ENCODE measurements around the gene MCTS1. TPM values are rescaled to one million over a fixed set of nuclear protein-coding genes. Genes with fewer than 3 reads are reported as not detected.

MCTS1 gene
- total RNA-seq, 6 experiments from 2014 or later, result 20.7 to 31.2 (median 25.5) TPM

GRCh38 chrX:120575379-120576114 lies 28.4 kb upstream of the MCTS1 start:
- Histone ChIP-seq H3K27me3 (no peaks in the 10 kb centered on the region), H3K27ac (no peak overlapping the region), H3K4me3 (no peak overlapping the region), H3K4me1 (no peaks in the 10 kb centered on the region), H3K36me3 (no peaks in the 10 kb centered on the region), H3K9me3 (no peaks in the 10 kb centered on the region)
- DNase-seq (no peak), ATAC-seq (no peak)
- no peak for TF ChIP-seq POLR2A (IDR thresholded peaks at IDR 0.05)
- TF ChIP-seq, protein P1, sequence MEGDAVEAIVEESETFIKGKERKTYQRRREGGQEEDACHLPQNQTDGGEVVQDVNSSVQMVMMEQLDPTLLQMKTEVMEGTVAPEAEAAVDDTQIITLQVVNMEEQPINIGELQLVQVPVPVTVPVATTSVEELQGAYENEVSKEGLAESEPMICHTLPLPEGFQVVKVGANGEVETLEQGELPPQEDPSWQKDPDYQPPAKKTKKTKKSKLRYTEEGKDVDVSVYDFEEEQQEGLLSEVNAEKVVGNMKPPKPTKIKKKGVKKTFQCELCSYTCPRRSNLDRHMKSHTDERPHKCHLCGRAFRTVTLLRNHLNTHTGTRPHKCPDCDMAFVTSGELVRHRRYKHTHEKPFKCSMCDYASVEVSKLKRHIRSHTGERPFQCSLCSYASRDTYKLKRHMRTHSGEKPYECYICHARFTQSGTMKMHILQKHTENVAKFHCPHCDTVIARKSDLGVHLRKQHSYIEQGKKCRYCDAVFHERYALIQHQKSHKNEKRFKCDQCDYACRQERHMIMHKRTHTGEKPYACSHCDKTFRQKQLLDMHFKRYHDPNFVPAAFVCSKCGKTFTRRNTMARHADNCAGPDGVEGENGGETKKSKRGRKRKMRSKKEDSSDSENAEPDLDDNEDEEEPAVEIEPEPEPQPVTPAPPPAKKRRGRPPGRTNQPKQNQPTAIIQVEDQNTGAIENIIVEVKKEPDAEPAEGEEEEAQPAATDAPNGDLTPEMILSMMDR (IDR thresholded peaks at IDR 0.05), result no peak
- WGBS (ENCODE audit: insufficient coverage, low coverage, low lambda C conversion rate, missing lambda C conversion rate), result 47% methylated on average over 15 of the region's 18 CpGs
- intact Hi-C loops (cut with DNase I), result no loop called here

- TF ChIP-seq POLR2A (IDR thresholded peaks at IDR 0.05), result no peak
- TF ChIP-seq, protein P1 (IDR thresholded peaks at IDR 0.05), result no peak
- no peak for ATAC-seq
Observed at GRCh38 chrX:120585702-120586101, 18.2 kb upstream of the MCTS1 start.

GRCh38 chrX:120604361-120604782 lies 471 bp downstream of the MCTS1 start:
- ATAC-seq (peak; percentile 55 to 71 (median 64)), DNase-seq (no peak)
- intact Hi-C loops (cut with DNase I), result no loop called here
- Histone ChIP-seq H3K9me3 (no peaks in the 10 kb centered on the region), H3K4me1 (peaks cover 0 to 9% (median 0%) of the 10 kb centered on the region in 4 donors), H3K4me3 (peak overlapping the region; percentile 40 to 68 (median 64)), H3K27me3 (no peaks in the 10 kb centered on the region), H3K36me3 (no peaks in the 10 kb centered on the region), H3K27ac (peak overlapping the region; percentile 68 to 83 (median 77))
- TF ChIP-seq, protein P1 (IDR thresholded peaks at IDR 0.05), result no peak
- TF ChIP-seq POLR2A (IDR thresholded peaks at IDR 0.05), result no peak
- WGBS (ENCODE audit: insufficient coverage, low coverage, low lambda C conversion rate, missing lambda C conversion rate), result 23% methylated on average over 5 of the region's 5 CpGs

More at GRCh38 chrX:120585702-120586101, 18.2 kb upstream of the MCTS1 start:
- no peak overlapping the region for H3K4me3 ChIP-seq
- H3K27me3 ChIP-seq, result no peaks in the 10 kb centered on the region
- WGBS (ENCODE audit: insufficient coverage, low coverage, low lambda C conversion rate, missing lambda C conversion rate), result 69% methylated on average over 2 of the region's 2 CpGs
- H3K27ac ChIP-seq, result no peak overlapping the region
- no peaks in the 10 kb centered on the region for H3K9me3 ChIP-seq
- intact Hi-C loops (cut with DNase I), result no loop called here
- no peaks in the 10 kb centered on the region for H3K36me3 ChIP-seq
- no peak for DNase-seq
- H3K4me1 ChIP-seq, result no peaks in the 10 kb centered on the region

- TF ChIP-seq, protein P1 (IDR thresholded peaks at IDR 0.05), result no peak
- TF ChIP-seq POLR2A (IDR thresholded peaks at IDR 0.05), result no peak
- Histone ChIP-seq H3K27ac (no peak overlapping the region), H3K27me3 (no peaks in the 10 kb centered on the region), H3K4me1 (no peaks in the 10 kb centered on the region), H3K36me3 (no peaks in the 10 kb centered on the region), H3K9me3 (no peaks in the 10 kb centered on the region), H3K4me3 (no peak overlapping the region)
- 73% methylated on average over 1 of the region's 1 CpG for WGBS (ENCODE audit: insufficient coverage, low coverage, low lambda C conversion rate, missing lambda C conversion rate)
- no peak for ATAC-seq
- intact Hi-C loops (cut with DNase I), result no loop called here
- no peak for DNase-seq
Observed at GRCh38 chrX:120612086-120612485, 8.2 kb downstream of the MCTS1 start.
